ENCODE results near the gene MRTFA.

DNA sequence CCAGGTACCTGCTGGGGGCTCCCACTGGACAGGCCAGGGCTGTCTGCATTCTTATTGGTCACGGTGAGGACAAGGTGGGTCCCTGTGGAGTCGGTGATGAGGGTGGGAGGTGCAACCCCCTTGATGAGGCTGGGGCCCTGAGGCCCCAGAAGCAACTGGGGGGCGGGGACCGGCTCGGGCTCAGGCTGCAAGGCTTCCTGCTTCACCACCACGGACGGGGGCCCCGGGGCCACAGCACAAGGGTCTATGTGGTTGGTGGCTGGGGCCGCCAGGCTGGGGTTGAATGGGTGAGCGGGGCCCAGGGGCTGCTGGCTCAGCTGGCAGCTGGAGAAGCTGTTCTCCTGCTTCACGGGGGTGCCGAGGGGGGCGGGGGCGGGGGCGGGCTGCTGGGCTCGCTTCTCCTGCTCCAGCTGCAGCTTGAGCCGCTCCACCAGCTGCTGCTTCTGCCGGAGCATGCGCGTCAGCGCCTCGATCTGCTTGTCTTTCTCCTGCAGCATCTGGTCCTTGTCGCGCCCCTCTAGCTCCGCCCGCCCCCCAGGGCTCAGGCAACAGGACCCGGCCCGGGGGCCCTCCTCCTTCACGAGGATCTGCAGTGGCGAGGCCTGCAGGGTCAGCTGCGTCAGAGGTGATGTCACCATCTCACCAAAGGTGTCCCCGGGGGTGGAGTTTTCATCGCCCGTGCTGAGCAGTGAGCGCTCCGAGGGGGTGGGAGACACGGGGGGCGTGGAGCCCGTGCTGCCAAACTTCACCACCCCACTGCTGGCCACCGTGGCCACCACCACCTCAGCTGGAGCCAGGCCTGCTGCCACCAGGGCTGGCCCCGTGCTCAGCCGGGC lies 217.9 kb downstream of the MRTFA start:
- no peak for TF ChIP-seq POLR2A (IDR thresholded peaks at IDR 0.05)
- TF ChIP-seq, protein P1, sequence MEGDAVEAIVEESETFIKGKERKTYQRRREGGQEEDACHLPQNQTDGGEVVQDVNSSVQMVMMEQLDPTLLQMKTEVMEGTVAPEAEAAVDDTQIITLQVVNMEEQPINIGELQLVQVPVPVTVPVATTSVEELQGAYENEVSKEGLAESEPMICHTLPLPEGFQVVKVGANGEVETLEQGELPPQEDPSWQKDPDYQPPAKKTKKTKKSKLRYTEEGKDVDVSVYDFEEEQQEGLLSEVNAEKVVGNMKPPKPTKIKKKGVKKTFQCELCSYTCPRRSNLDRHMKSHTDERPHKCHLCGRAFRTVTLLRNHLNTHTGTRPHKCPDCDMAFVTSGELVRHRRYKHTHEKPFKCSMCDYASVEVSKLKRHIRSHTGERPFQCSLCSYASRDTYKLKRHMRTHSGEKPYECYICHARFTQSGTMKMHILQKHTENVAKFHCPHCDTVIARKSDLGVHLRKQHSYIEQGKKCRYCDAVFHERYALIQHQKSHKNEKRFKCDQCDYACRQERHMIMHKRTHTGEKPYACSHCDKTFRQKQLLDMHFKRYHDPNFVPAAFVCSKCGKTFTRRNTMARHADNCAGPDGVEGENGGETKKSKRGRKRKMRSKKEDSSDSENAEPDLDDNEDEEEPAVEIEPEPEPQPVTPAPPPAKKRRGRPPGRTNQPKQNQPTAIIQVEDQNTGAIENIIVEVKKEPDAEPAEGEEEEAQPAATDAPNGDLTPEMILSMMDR (IDR thresholded peaks at IDR 0.05) = no peak
